GM08714 (cell line): ENCODE measurements around the gene ATP1A2.

ENCODE experiments used
- H3K4me3 ChIP-seq: fragments of 200-500 bp; sonication (Bioruptor generic); 2 replicates; pipeline ENCODE4 v1.5.1; 2014; ENCODE audit warnings: mild to moderate bottlenecking, low read length, inconsistent platforms
- ZNF274 ChIP-seq: IDR thresholded peaks from 2 replicates; pipeline ENCODE4 v1.6.1; 2012; ENCODE audit warnings: mild to moderate bottlenecking, low read depth, low read length

Gene ATP1A2

DNA sequence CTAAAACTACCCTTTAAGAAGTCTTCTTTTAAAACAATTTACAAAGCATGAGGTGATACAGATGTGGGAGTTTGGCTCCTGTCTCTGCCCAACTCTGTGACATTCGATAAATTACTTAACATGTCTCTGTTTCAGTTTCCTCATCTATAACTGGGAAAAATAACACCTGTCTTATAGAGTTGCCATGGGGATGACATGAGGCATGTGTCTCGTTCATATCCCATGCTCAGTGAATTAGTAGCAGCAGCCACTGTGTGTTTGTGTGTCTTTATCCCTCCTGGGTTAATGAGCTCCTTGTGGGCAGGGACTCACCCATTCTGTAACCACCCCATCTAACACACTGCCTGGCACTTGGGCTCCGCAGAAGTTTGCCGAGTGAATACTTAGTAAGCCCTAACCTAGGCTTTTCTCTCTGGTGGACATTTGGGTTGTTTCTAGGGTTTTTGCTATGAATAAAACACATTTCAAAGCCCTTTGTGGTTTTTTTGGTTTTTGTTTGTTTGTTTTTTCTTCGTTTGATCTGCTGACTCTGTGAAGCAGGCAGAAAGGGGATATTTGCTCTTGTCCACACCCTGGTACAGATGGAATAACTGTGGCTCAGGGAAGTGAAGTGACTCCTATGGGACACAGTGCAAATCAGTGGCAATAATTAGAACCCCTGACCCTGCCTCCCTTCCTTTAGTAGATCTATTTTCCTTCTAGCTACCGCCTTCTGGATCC, 35.0 kb upstream of the ATP1A2 start:
- no peak for TF ChIP-seq ZNF274
- no peak overlapping the region for H3K4me3 ChIP-seq

DNA sequence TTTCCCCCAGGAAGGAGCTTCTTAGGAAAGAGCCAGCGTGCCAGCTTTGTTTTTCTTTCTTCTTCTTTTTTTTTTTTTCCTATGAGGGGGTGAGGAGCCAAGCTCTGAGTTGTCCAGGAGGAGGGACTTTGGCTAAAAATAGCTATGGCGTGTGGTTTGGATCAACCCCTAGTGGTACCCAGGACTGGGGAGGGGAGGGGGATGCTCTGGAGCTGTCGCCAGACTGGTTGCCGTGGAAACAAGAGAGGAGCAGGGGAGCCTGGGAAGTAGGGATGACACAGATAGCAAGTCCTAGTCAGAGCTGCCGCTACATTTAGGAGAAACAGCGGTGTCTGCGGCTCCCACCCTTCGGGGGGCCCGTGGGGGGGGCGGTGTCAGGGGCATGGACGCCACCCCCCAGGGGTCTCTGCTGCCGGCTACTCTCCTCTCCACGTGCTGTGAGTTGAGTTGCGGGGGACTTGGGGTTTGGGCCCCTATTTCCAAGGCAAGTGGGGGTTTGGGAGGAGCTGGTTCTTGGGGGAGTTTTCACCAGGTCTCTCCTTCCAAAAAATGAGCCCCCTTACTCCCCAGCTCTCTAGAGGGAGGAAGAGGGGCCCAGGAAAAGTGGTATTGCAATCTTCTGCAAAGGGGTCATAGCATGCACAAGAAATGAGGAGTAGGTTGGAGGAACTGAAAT, 34.2 kb upstream of the ATP1A2 start, which contains the start of gene KCNJ9:
Gene KCNJ9, plus strand, starts transcription at position 278 of the 676 bp plus-strand sequence. CDS start 2,493 bp downstream, outside the sequence.
- TF ChIP-seq ZNF274, result no peak
- no peak within 1 kb of the TSS for H3K4me3 ChIP-seq

DNA sequence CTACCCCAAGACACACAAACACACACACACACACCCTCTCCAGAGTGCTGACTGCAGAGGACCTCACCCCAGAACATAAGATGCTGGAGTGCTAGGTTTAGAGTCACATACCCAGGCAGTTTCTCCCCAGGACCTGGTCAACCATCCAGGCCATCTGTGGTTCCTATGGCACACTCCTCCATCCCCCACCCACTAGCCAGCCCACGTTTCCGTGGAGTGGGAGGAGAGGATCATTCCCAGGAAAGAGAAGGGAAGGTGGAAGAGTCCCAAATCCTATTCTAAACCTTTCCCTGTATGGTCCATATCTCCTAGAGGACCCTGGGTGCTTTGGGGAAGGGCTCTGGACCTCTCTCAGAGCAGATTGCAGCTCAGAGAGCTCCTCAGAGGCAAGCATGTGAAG, 33.1 kb upstream of the ATP1A2 start:
- no peak overlapping the region for H3K4me3 ChIP-seq
- TF ChIP-seq ZNF274, result no peak

DNA sequence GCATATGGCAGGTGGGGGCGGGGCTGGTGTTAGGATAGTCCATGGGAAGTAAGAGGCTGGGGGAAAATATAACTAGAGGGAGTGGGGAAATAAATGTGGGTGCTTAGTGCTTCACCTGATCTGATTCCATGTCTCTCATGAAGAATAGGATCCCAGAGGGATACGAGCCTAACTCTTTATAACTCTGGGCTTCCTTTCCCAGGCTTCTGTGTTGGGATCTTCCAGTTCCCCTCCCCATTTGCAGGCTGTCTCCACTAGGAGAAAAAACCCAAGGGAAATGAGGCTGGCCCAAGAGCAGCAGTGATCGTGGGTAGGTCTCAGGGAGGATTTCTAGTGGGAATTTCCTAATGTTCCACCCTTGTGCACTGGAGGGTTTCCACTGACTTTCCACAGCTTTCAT, 32.6 kb upstream of the ATP1A2 start:
- H3K4me3 ChIP-seq, result no peak overlapping the region
- TF ChIP-seq ZNF274, result no peak

DNA sequence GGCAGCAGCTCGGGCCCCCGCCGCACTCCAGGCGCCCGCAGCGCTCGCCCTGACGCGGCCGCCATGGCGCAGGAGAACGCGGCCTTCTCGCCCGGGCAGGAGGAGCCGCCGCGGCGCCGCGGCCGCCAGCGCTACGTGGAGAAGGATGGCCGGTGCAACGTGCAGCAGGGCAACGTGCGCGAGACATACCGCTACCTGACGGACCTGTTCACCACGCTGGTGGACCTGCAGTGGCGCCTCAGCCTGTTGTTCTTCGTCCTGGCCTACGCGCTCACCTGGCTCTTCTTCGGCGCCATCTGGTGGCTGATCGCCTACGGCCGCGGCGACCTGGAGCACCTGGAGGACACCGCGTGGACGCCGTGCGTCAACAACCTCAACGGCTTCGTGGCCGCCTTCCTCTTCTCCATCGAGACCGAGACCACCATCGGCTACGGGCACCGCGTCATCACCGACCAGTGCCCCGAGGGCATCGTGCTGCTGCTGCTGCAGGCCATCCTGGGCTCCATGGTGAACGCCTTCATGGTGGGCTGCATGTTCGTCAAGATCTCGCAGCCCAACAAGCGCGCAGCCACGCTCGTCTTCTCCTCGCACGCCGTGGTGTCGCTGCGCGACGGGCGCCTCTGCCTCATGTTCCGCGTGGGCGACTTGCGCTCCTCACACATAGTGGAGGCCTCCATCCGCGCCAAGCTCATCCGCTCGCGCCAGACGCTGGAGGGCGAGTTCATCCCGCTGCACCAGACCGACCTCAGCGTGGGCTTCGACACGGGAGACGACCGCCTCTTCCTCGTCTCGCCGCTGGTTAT, 31.4 kb upstream of the ATP1A2 start:
- no peak for TF ChIP-seq ZNF274
- H3K4me3 ChIP-seq, result no peak overlapping the region; the same call in 1 of the 2 replicates

DNA sequence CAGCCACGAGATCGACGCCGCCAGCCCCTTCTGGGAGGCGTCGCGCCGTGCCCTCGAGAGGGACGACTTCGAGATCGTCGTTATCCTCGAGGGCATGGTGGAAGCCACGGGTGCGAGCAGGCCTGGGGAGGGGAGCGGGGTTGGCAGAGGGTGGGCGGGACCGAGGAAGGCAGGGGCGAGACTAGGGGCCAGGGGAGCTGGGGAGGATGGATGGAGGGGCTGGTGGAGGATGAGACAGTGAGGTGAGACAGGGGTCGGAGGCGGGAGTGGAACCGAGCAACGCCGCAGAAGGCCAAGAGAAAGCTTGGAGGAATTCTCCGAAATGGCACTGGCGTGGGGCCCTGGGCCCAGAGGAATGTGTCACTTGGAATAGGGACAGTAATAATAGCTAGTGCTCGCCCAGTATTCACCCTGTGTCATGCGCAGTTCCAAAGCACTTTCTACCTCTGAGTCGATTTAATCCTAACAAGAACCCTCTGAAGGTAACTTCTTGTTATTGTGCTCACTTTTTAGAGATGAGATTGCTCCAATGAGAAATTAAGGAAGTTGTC, 30.7 kb upstream of the ATP1A2 start:
- no peak overlapping the region for H3K4me3 ChIP-seq
- no peak for TF ChIP-seq ZNF274

DNA sequence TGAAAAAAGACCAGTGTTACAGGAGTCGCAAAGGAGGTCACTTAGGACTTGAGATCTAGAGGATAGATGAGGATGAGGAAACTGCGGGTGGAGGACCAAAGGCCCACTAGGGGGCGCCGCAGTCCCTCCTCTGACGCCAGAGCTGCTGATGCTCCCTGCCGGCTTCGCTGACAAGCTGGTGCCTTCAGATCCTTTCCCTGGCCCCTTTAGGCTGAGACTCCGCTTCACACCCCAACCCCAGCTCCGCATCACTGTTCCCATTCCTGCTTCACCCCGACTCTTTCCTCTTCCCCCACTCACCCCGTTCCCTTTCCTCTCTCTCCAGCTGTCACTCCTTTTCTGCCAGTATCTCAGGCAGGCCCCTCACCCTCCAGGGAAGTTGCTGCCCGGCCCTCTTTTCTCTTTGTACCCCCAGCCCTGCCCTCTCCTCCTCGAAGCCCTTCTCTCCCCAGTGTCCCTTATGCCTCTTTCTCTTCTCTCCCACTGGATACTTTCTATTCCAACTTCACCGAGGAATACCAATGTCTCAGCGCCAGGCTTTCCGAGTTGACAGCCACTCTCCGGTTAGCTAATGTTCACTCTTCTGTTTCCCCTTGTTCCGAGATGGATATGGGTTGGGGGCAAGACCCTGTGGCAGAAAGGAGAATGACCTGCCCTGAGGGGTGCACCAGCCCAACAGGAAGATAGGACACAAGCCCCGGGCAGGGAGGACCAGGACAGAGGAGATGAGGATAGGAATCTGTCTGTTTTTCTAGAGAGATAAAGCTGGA, 29.7 kb upstream of the ATP1A2 start:
- TF ChIP-seq ZNF274, result no peak
- H3K4me3 ChIP-seq, result no peak overlapping the region

DNA sequence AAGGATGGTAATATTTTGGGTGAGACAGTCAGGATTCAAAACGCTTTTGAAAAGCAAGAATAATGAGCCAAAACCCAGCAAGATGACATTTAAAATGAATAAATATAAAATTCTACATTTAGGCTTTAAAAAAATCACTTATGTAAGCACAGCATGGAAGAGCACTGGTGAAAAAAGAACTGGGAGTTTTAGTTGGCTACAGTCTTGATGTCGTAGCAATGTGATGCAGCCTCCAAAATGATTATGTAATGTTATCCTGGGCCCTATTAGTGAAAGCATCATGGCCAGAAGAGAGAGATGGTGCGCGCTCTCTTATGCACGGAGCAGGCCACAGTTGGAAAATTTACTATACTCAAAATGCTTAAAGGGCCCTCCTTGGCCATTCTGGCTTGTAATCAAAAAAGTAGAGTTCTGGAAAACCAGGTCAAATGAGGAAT, 29.1 kb upstream of the ATP1A2 start:
- no peak for TF ChIP-seq ZNF274
- no peak overlapping the region for H3K4me3 ChIP-seq

DNA sequence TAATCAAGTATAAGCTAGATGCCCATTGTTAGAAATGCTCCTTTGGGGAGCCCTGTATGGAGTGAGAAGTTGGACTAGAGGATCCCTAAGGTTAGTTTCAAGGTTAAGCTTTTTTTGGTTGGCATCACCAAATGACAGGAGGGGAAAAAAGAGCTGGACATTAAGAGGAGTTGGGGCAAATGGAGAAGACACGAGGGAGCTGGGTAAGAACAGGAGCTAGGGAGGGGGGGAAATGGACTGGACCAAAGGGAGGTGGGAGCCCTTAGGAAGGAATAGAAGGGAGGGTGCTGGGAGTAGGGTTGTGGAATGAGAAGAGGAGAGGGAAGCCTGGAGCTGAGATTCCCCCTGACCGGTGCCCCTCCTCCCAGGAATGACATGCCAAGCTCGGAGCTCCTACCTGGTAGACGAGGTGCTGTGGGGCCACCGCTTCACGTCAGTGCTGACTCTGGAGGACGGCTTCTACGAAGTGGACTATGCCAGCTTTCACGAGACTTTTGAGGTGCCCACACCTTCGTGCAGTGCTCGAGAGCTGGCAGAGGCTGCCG, 28.4 kb upstream of the ATP1A2 start:
- TF ChIP-seq ZNF274, result no peak
- no peak overlapping the region for H3K4me3 ChIP-seq

DNA sequence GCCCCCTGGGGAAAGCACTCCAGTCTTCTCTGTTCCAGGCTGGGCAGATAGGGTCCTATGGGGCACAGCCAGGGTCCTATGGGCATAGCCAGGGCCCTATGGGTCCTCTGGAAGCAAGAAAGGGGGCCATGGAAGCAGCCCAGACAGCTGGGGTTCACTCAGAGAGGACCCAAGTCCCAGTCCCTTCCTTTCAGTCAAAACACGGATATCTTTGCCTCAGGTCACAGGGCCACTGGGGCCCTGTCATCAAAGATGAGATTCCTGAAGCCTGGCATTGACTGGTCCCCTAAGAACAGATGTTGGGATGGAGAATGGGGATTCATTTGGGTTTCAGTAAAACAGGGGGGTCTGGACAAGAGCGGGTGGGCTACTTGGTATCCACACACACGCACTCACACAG, 25.7 kb upstream of the ATP1A2 start:
- no peak overlapping the region for H3K4me3 ChIP-seq

DNA sequence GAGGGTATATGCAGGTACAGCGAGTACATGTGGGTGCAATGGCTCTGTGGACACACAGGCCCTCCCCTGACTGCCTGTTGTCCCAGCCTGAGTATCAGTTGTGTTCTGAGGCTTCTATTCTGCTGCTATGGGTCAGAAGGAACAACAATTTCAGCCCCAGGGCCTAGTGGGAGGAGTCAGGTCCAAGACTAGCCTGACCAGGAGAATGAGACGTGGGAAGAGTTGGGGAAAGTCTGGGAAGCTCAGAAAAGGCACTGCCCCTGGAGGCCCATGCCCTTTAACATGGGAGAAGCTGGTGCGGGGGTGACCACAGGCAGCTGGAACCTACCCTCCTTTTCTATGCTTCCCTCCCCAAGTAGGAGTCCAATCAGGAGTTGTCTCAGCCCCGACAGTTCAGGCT, 24.8 kb upstream of the ATP1A2 start:
- no peak overlapping the region for H3K4me3 ChIP-seq
- TF ChIP-seq ZNF274, result no peak

More for the DNA sequence above, 25.7 kb upstream of the ATP1A2 start:
- TF ChIP-seq ZNF274, result no peak

DNA sequence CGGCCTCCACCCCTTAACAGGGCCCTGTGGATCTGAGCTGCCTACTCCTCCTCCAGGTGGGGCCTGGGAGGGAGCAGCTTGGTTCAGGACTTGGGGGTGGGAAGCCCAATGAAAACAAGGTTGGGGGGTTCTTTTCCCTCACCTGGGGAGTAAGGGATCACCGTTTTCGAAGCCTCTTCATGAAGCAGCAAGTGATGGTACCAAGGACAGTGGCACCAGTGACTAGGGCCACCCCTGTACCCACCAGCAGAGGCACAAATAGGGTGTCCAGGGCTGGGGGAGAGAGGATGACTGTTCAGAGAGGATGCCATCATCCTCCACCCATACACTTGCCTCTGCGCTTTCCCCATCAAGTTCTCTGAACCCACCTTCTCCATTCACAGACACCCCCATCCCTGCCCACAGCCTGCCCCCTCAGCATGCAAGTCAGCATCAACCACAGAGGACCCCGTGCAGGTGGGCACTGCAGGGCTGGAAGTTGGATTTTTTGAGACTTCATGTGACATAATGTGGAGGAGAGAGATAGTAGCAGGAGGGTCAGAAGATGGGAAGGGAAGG, 23.8 kb upstream of the ATP1A2 start:
- no peak overlapping the region for H3K4me3 ChIP-seq
- no peak for TF ChIP-seq ZNF274
